ENCODE data around the gene ST6GALNAC3.

The ST6GALNAC3 gene

GRCh38 chr1:76491737-76492136 is 417.2 kb downstream of the ST6GALNAC3 start:
- H3K4me3 ChIP-seq (ENCODE audit: low read length), result no peak overlapping the region
- H3K4me2 ChIP-seq (ENCODE audit: low read length), result no peak overlapping the region
- H3K4me1 ChIP-seq (ENCODE audit: low read length), result peaks cover 27% of the 10 kb centered on the region
- TF ChIP-seq CTCF (IDR thresholded peaks at IDR 0.05; ENCODE audit: low read depth, low read length) (no peak), EZH2phosphoT487 (IDR thresholded peaks at IDR 0.05; ENCODE audit: low read depth) (no peak)
- no peaks in the 10 kb centered on the region for H4K20me1 ChIP-seq (ENCODE audit: insufficient read depth, low read length)
- H3K27me3 ChIP-seq (ENCODE audit: low read depth, low read length), result no peaks in the 10 kb centered on the region
- no peak overlapping the region for H3K9ac ChIP-seq (ENCODE audit: low read length)
- no peak overlapping the region for H3K27ac ChIP-seq (ENCODE audit: low read length)
- no peaks in the 10 kb centered on the region for H3K9me3 ChIP-seq (ENCODE audit: insufficient read depth, low read length)
- H3K36me3 ChIP-seq (replicated peaks; ENCODE audit: low read depth, low read length), result peaks cover 2% of the 10 kb centered on the region
- H3K79me2 ChIP-seq (ENCODE audit: low read length), result no peaks in the 10 kb centered on the region
- H2AFZ ChIP-seq (ENCODE audit: low read depth, low read length), result no peak overlapping the region

- Histone ChIP-seq H2AFZ (ENCODE audit: low read depth, low read length) (no peak overlapping the region), H4K20me1 (ENCODE audit: insufficient read depth, low read length) (no peaks in the 10 kb centered on the region), H3K27ac (ENCODE audit: low read length) (no peak overlapping the region), H3K79me2 (ENCODE audit: low read length) (no peaks in the 10 kb centered on the region), H3K36me3 (replicated peaks; ENCODE audit: low read depth, low read length) (peaks cover 2% of the 10 kb centered on the region), H3K9me3 (ENCODE audit: insufficient read depth, low read length) (no peaks in the 10 kb centered on the region), H3K4me2 (ENCODE audit: low read length) (peak overlapping the region; percentile 20; the same call in 1 of the 2 replicates), H3K9ac (ENCODE audit: low read length) (no peak overlapping the region), H3K4me3 (ENCODE audit: low read length) (no peak overlapping the region), H3K27me3 (ENCODE audit: low read depth, low read length) (no peaks in the 10 kb centered on the region), H3K4me1 (ENCODE audit: low read length) (peaks cover 27% of the 10 kb centered on the region)
- TF ChIP-seq CTCF (IDR thresholded peaks at IDR 0.05; ENCODE audit: low read depth, low read length) (no peak), EZH2phosphoT487 (IDR thresholded peaks at IDR 0.05; ENCODE audit: low read depth) (no peak)
These were observed 418.3 kb downstream of the ST6GALNAC3 start for GRCh38 chr1:76492752-76493430.

GRCh38 chr1:76494807-76495206 is 420.3 kb downstream of the ST6GALNAC3 start:
- Histone ChIP-seq H2AFZ (ENCODE audit: low read depth, low read length) (no peak overlapping the region), H3K79me2 (ENCODE audit: low read length) (no peaks in the 10 kb centered on the region), H4K20me1 (ENCODE audit: insufficient read depth, low read length) (no peaks in the 10 kb centered on the region), H3K4me3 (ENCODE audit: low read length) (no peak overlapping the region), H3K27ac (ENCODE audit: low read length) (peak overlapping the region; percentile 46), H3K27me3 (ENCODE audit: low read depth, low read length) (no peaks in the 10 kb centered on the region), H3K9ac (ENCODE audit: low read length) (no peak overlapping the region), H3K4me2 (ENCODE audit: low read length) (peak overlapping the region; percentile 18; the same call in 1 of the 2 replicates), H3K4me1 (ENCODE audit: low read length) (peaks cover 27% of the 10 kb centered on the region), H3K36me3 (replicated peaks; ENCODE audit: low read depth, low read length) (peaks cover 2% of the 10 kb centered on the region), H3K9me3 (ENCODE audit: insufficient read depth, low read length) (no peaks in the 10 kb centered on the region)
- TF ChIP-seq CTCF (IDR thresholded peaks at IDR 0.05; ENCODE audit: low read depth, low read length), result no peak
- no peak for TF ChIP-seq EZH2phosphoT487 (IDR thresholded peaks at IDR 0.05; ENCODE audit: low read depth)

- Histone ChIP-seq H3K9me3 (ENCODE audit: insufficient read depth, low read length) (no peaks in the 10 kb centered on the region), H3K36me3 (replicated peaks; ENCODE audit: low read depth, low read length) (peaks cover 2% of the 10 kb centered on the region), H3K27me3 (ENCODE audit: low read depth, low read length) (no peaks in the 10 kb centered on the region), H2AFZ (ENCODE audit: low read depth, low read length) (no peak overlapping the region), H3K4me2 (ENCODE audit: low read length) (no peak overlapping the region), H3K4me3 (ENCODE audit: low read length) (no peak overlapping the region), H3K79me2 (ENCODE audit: low read length) (no peaks in the 10 kb centered on the region), H3K27ac (ENCODE audit: low read length) (no peak overlapping the region), H4K20me1 (ENCODE audit: insufficient read depth, low read length) (no peaks in the 10 kb centered on the region), H3K4me1 (ENCODE audit: low read length) (peaks cover 32% of the 10 kb centered on the region), H3K9ac (ENCODE audit: low read length) (no peak overlapping the region)
- TF ChIP-seq EZH2phosphoT487 (IDR thresholded peaks at IDR 0.05; ENCODE audit: low read depth) (no peak), CTCF (IDR thresholded peaks at IDR 0.05; ENCODE audit: low read depth, low read length) (no peak)
These were observed 422.3 kb downstream of the ST6GALNAC3 start for GRCh38 chr1:76496871-76497270.
